B cell (primary cell): ENCODE measurements around the gene ADH4.

Experiments
- CTCF ChIP-seq: fragments of 200-600 bp; IDR thresholded peaks from one replicate; pipeline ENCODE4 v1.8.0; 2022; ENCODE audit warnings: antibody characterized with exemption, mild to moderate bottlenecking
- EZH2 ChIP-seq: IDR thresholded peaks from 2 replicates; pipeline ENCODE4 v1.6.1; 2012; ENCODE audit warnings: borderline replicate concordance, low read depth, mild to moderate bottlenecking, moderate library complexity, low read length; ENCODE audit not compliant: insufficient read depth, poor library complexity, severe bottlenecking

GRCh38 chr4:99074816-99075215, 69.3 kb downstream of the ADH4 start:
- TF ChIP-seq EZH2 (no peak), CTCF (no peak)
